Mesendoderm (in vitro differentiated cells): ENCODE measurements around the gene CFAP70.
A peak's percentile ranks its signal among the peaks of the same experiment; 100 is the strongest.

ENCODE experiments used
- DNase-seq: peaks from one replicate; pipeline ENCODE4 v3.0.0; 2013
- H2AK5ac ChIP-seq: 2 replicates; pipeline ENCODE4 v1.6.1; 2013; ENCODE audit warnings: low read length, inconsistent platforms
- H2BK120ac ChIP-seq: 2 replicates; pipeline ENCODE4 v1.6.1; 2013; ENCODE audit warnings: low read depth, mild to moderate bottlenecking, low read length, moderate library complexity, mixed read lengths
- H2BK15ac ChIP-seq: replicated peaks from 2 replicates; pipeline ENCODE4 v1.6.1; 2013; ENCODE audit warnings: low read depth, mild to moderate bottlenecking, moderate library complexity
- H2BK5ac ChIP-seq: 2 replicates; pipeline ENCODE4 v1.6.1; 2013; ENCODE audit warnings: low read length, inconsistent platforms
- H3K18ac ChIP-seq: 2 replicates; pipeline ENCODE4 v1.6.1; 2013; ENCODE audit warnings: mild to moderate bottlenecking, low read length, mixed read lengths
- H3K23ac ChIP-seq: one replicate; pipeline ENCODE4 v1.6.1; 2013; ENCODE audit warnings: low read length
- H3K27ac ChIP-seq: 2 replicates; pipeline ENCODE4 v1.5.1; 2013; ENCODE audit warnings: low read depth, mild to moderate bottlenecking, inconsistent platforms, low read length, moderate library complexity
- H3K27me3 ChIP-seq: 2 replicates; pipeline ENCODE4 v1.6.1; 2013; ENCODE audit warnings: low read length, control low read depth, mild to moderate bottlenecking, inconsistent platforms; ENCODE audit not compliant: insufficient read depth, poor library complexity
- H3K36me3 ChIP-seq: 2 replicates; pipeline ENCODE4 v1.6.1; 2013; ENCODE audit warnings: low read length, inconsistent platforms; ENCODE audit not compliant: control insufficient read depth, insufficient read depth
- H3K4ac ChIP-seq: one replicate; pipeline ENCODE4 v1.6.1; 2013; ENCODE audit warnings: low read depth, mild to moderate bottlenecking, low read length, moderate library complexity
- H3K4me1 ChIP-seq: 2 replicates; pipeline ENCODE4 v1.6.1; 2013; ENCODE audit warnings: low read depth, low read length, inconsistent platforms; ENCODE audit not compliant: control insufficient read depth
- H3K4me2 ChIP-seq: 2 replicates; pipeline ENCODE4 v1.6.1; 2013; ENCODE audit warnings: low read length
- H3K4me3 ChIP-seq: 2 replicates; pipeline ENCODE4 v1.5.1; 2013; ENCODE audit warnings: mild to moderate bottlenecking, low read length
- H3K56ac ChIP-seq: one replicate; pipeline ENCODE4 v1.6.1; 2013; ENCODE audit warnings: low read length
- H3K79me1 ChIP-seq: 2 replicates; pipeline ENCODE4 v1.6.1; 2013; ENCODE audit warnings: low read length, inconsistent platforms
- H3K79me2 ChIP-seq: 2 replicates; pipeline ENCODE4 v1.6.1; 2013; ENCODE audit warnings: mild to moderate bottlenecking, low read length; ENCODE audit not compliant: control insufficient read depth, insufficient read depth
- H3K9ac ChIP-seq: 2 replicates; pipeline ENCODE4 v1.6.1; 2013; ENCODE audit warnings: low read length, inconsistent platforms
- H4K5ac ChIP-seq: one replicate; pipeline ENCODE4 v1.6.1; 2013; ENCODE audit warnings: low read length
- H4K8ac ChIP-seq: one replicate; pipeline ENCODE4 v1.6.1; 2013; ENCODE audit warnings: low read depth, mild to moderate bottlenecking, control low read depth, low read length, moderate library complexity
- WGBS: extraction: QIAGEN DNeasy Blood & Tissue Kit; methylation state at CpG from one replicate; pipeline ENCODE4 v1.1.7; 2013; ENCODE audit warnings: low lambda C conversion rate, missing lambda C conversion rate; ENCODE audit not compliant: insufficient coverage; ENCODE audit errors: extremely low coverage; 5-methylcytosine and 5-hydroxymethylcytosine counted together

Gene CFAP70

GRCh38 chr10:73244866-73245477 is 113.7 kb downstream of the CFAP70 start:
- peak overlapping the region; percentile 18 for H3K56ac ChIP-seq
- peak overlapping the region; percentile 91 for H3K9ac ChIP-seq
- peaks cover 4% of the 10 kb centered on the region for H3K4me1 ChIP-seq
- no peak overlapping the region for H3K4ac ChIP-seq
- peaks cover 24% of the 10 kb centered on the region for H3K79me2 ChIP-seq
- no peaks in the 10 kb centered on the region for H3K27me3 ChIP-seq
- peak overlapping the region; percentile 8 for H3K4me3 ChIP-seq
- peak overlapping the region; percentile 66 for H3K4me2 ChIP-seq
- no peak overlapping the region for H3K27ac ChIP-seq
- H4K5ac ChIP-seq: no peak overlapping the region
- no peak for DNase-seq
- peaks cover 2% of the 10 kb centered on the region for H3K79me1 ChIP-seq
- no CpG with 5 or more reads among the region's 8 CpGs for WGBS
- H3K36me3 ChIP-seq: peaks cover 3% of the 10 kb centered on the region
- H2BK120ac ChIP-seq: no peak overlapping the region
- H2AK5ac ChIP-seq: no peak overlapping the region
- no peak overlapping the region for H3K18ac ChIP-seq
- no peak overlapping the region for H3K23ac ChIP-seq
- no peak overlapping the region for H2BK5ac ChIP-seq
- H4K8ac ChIP-seq: no peak overlapping the region
- H2BK15ac ChIP-seq: no peak overlapping the region

- H3K56ac ChIP-seq: no peak overlapping the region
- no peak overlapping the region for H4K8ac ChIP-seq
- no peaks in the 10 kb centered on the region for H3K27me3 ChIP-seq
- peaks cover 10% of the 10 kb centered on the region for H3K79me2 ChIP-seq
- no peak overlapping the region for H4K5ac ChIP-seq
- H3K4ac ChIP-seq: no peak overlapping the region
- WGBS: no CpG with 5 or more reads among the region's 2 CpGs
- DNase-seq: no peak
- H2BK5ac ChIP-seq: no peak overlapping the region
- H3K23ac ChIP-seq: no peak overlapping the region
- H3K36me3 ChIP-seq: peaks cover 2% of the 10 kb centered on the region
- H3K4me1 ChIP-seq: peaks cover 2% of the 10 kb centered on the region
- no peak overlapping the region for H3K4me3 ChIP-seq
- no peak overlapping the region for H3K18ac ChIP-seq
- no peak overlapping the region for H2BK120ac ChIP-seq
- H2AK5ac ChIP-seq: no peak overlapping the region
- no peak overlapping the region for H3K27ac ChIP-seq
- no peak overlapping the region for H3K4me2 ChIP-seq
- H2BK15ac ChIP-seq: no peak overlapping the region
- H3K9ac ChIP-seq: no peak overlapping the region
- H3K79me1 ChIP-seq: peaks cover 4% of the 10 kb centered on the region
Observed at GRCh38 chr10:73239908-73240307, 118.8 kb downstream of the CFAP70 start.

GRCh38 chr10:73238990-73239566 is 119.6 kb downstream of the CFAP70 start:
- Histone ChIP-seq H3K79me2 (peaks cover 2% of the 10 kb centered on the region), H3K27me3 (no peaks in the 10 kb centered on the region), H3K4me2 (no peak overlapping the region), H2BK15ac (no peak overlapping the region), H3K18ac (no peak overlapping the region), H4K8ac (no peak overlapping the region), H3K4me3 (no peak overlapping the region), H3K36me3 (peaks cover 1% of the 10 kb centered on the region), H3K23ac (no peak overlapping the region), H2BK5ac (no peak overlapping the region), H4K5ac (no peak overlapping the region), H3K79me1 (peaks cover 2% of the 10 kb centered on the region), H2BK120ac (no peak overlapping the region), H3K4me1 (no peaks in the 10 kb centered on the region), H3K56ac (no peak overlapping the region), H3K4ac (no peak overlapping the region), H3K27ac (no peak overlapping the region), H2AK5ac (no peak overlapping the region), H3K9ac (no peak overlapping the region)
- WGBS: no CpG with 5 or more reads among the region's 5 CpGs
- DNase-seq: no peak

GRCh38 chr10:73234695-73235094 is 124.0 kb downstream of the CFAP70 start:
- Histone ChIP-seq H3K36me3 (no peaks in the 10 kb centered on the region), H2BK5ac (no peak overlapping the region)

GRCh38 chr10:73233883-73234282 is 124.8 kb downstream of the CFAP70 start:
- H3K27ac ChIP-seq: no peak overlapping the region
- no peak for DNase-seq
- H3K4ac ChIP-seq: no peak overlapping the region
- H3K79me2 ChIP-seq: no peaks in the 10 kb centered on the region
- H2BK15ac ChIP-seq: no peak overlapping the region
- H3K79me1 ChIP-seq: peaks cover 2% of the 10 kb centered on the region
- no peak overlapping the region for H3K23ac ChIP-seq
- H3K27me3 ChIP-seq: no peaks in the 10 kb centered on the region
- no peak overlapping the region for H3K4me3 ChIP-seq
- no peaks in the 10 kb centered on the region for H3K36me3 ChIP-seq
- no CpG with 5 or more reads among the region's 2 CpGs for WGBS
- H3K9ac ChIP-seq: no peak overlapping the region
- no peak overlapping the region for H2BK5ac ChIP-seq
- no peak overlapping the region for H3K4me2 ChIP-seq
- H4K8ac ChIP-seq: no peak overlapping the region
- H2BK120ac ChIP-seq: no peak overlapping the region
- H4K5ac ChIP-seq: no peak overlapping the region
- no peak overlapping the region for H2AK5ac ChIP-seq
- H3K18ac ChIP-seq: no peak overlapping the region
- no peak overlapping the region for H3K56ac ChIP-seq
- no peaks in the 10 kb centered on the region for H3K4me1 ChIP-seq

More at GRCh38 chr10:73234695-73235094, 124.0 kb downstream of the CFAP70 start:
- Histone ChIP-seq H3K4me1 (no peaks in the 10 kb centered on the region), H3K23ac (no peak overlapping the region), H3K4me2 (no peak overlapping the region), H3K18ac (no peak overlapping the region), H4K8ac (no peak overlapping the region), H2AK5ac (no peak overlapping the region), H3K79me1 (peaks cover 2% of the 10 kb centered on the region), H3K27me3 (no peaks in the 10 kb centered on the region), H2BK120ac (no peak overlapping the region), H3K4ac (no peak overlapping the region), H2BK15ac (no peak overlapping the region), H3K9ac (no peak overlapping the region), H3K79me2 (no peaks in the 10 kb centered on the region), H3K4me3 (no peak overlapping the region), H4K5ac (no peak overlapping the region), H3K56ac (no peak overlapping the region), H3K27ac (no peak overlapping the region)
- no CpG with 5 or more reads among the region's 7 CpGs for WGBS
- no peak for DNase-seq

GRCh38 chr10:73232887-73233286 is 125.8 kb downstream of the CFAP70 start:
- Histone ChIP-seq H3K4me1 (no peaks in the 10 kb centered on the region), H3K79me2 (no peaks in the 10 kb centered on the region), H3K36me3 (no peaks in the 10 kb centered on the region), H3K79me1 (no peaks in the 10 kb centered on the region), H4K8ac (no peak overlapping the region), H2BK5ac (no peak overlapping the region), H3K4ac (no peak overlapping the region), H3K4me3 (no peak overlapping the region), H2AK5ac (no peak overlapping the region), H3K9ac (no peak overlapping the region), H3K4me2 (no peak overlapping the region), H2BK15ac (no peak overlapping the region), H4K5ac (no peak overlapping the region), H3K23ac (no peak overlapping the region), H3K27ac (no peak overlapping the region), H2BK120ac (no peak overlapping the region), H3K27me3 (no peaks in the 10 kb centered on the region), H3K56ac (no peak overlapping the region), H3K18ac (no peak overlapping the region)
- WGBS: no CpG with 5 or more reads among the region's 8 CpGs
- peak; percentile 27 for DNase-seq
